GM12878 (cell line): Measurements from ENCODE around the gene CAMKK1. TPM values are rescaled to one million over a fixed set of nuclear protein-coding genes. Genes with fewer than 3 reads are reported as not detected.

Source experiments
- ATAC-seq: fragments of 200-7000 bp; cut with Tn5 transposase; 3 replicates; pipeline ENCODE4 v1.9.1; 2020; ENCODE audit warnings: mild to moderate bottlenecking, moderate library complexity
- BruUV-seq: library from RNA; stranded (reverse); fragments of 400-500 nt; replicated peaks from 2 replicates; lab custom pipeline; 2021; lab: Mats Ljungman, UMichigan
- CTCF ChIA-PET: fragments of 300-600 bp; sonication (Branson Sonifier 250); formaldehyde crosslinking; extraction: SDS; loops from one replicate; lab custom pipeline; 2021; ENCODE audit warnings: inconsistent platforms; lab: Yijun Ruan, JAX
- POLR2A ChIA-PET: fragments of 350-600 bp; formaldehyde crosslinking; extraction: SDS; loops from one replicate; lab custom pipeline; 2021; ENCODE audit warnings: inconsistent platforms; lab: Charles Lee
- RAD21 ChIA-PET: fragments of 300-600 bp; sonication (Branson Sonifier 250); formaldehyde crosslinking; loops from one replicate; lab custom pipeline; 2023; ENCODE audit warnings: antibody characterized with exemption; ENCODE audit not compliant: unreplicated experiment; lab: Charles Lee
- SMC1A ChIA-PET: fragments of 300-600 bp; sonication (Branson Sonifier 250); formaldehyde crosslinking; loops from one replicate; lab custom pipeline; 2023; ENCODE audit not compliant: unreplicated experiment, uncharacterized antibody; lab: Charles Lee
- DNase-seq: peaks from one replicate; pipeline ENCODE4 v3.0.0-alpha.2; 2011; ENCODE audit warnings: low read depth, low spot score
- FAIRE-seq: peaks from 3 replicates; lab custom pipeline; 2011; peaks lifted over from hg19 to GRCh38; lab: Jason Lieb, UNC
- H2AFZ ChIP-seq: 2 replicates; pipeline ENCODE4 v1.6.0; 2011; ENCODE audit warnings: low read depth, low read length, control low read depth; ENCODE audit not compliant: control insufficient read depth
- H3K27ac ChIP-seq: 2 replicates; pipeline ENCODE4 v1.5.1; 2011; ENCODE audit warnings: control low read depth; ENCODE audit not compliant: control insufficient read depth, insufficient read depth
- H3K27me3 ChIP-seq, 2 experiments: replicated peaks in 1 of 2; 2 replicates each; pipeline versions ENCODE4 v1.6.0 to v1.6.1; 2011; ENCODE audit warnings: low read length in 1 of 2; ENCODE audit not compliant: control insufficient read depth in 2 of 2, insufficient read depth in 2 of 2
- H3K36me3 ChIP-seq, 2 experiments: 2 replicates each; pipeline ENCODE4 v1.5.1; 2011; ENCODE audit warnings: low read length in 1 of 2; ENCODE audit not compliant: control insufficient read depth in 2 of 2, insufficient read depth in 2 of 2
- H3K4me1 ChIP-seq: 2 replicates; pipeline ENCODE4 v1.6.1; 2011; ENCODE audit warnings: mild to moderate bottlenecking, low read length, moderate library complexity, mixed read lengths; ENCODE audit not compliant: control insufficient read depth, insufficient read depth
- H3K4me2 ChIP-seq: 2 replicates; pipeline ENCODE4 v1.6.0; 2011; ENCODE audit warnings: control low read depth; ENCODE audit not compliant: control insufficient read depth, insufficient read depth
- H3K4me3 ChIP-seq: fragments of 200-600 bp; sonication (generic); 2 replicates; pipeline ENCODE4 v1.5.1; 2016
- H3K79me2 ChIP-seq: 2 replicates; pipeline ENCODE4 v1.6.0; 2011; ENCODE audit warnings: low read length; ENCODE audit not compliant: control insufficient read depth, insufficient read depth
- H3K9ac ChIP-seq: 2 replicates; pipeline ENCODE4 v1.8.0; 2011; ENCODE audit warnings: low read length, control low read depth, mixed read lengths; ENCODE audit not compliant: control insufficient read depth, insufficient read depth
- H3K9me3 ChIP-seq: replicated peaks from 3 replicates; pipeline ENCODE4 v1.5.1; 2011; ENCODE audit warnings: mild to moderate bottlenecking, low read length; ENCODE audit not compliant: control insufficient read depth, insufficient read depth
- H4K20me1 ChIP-seq: 2 replicates; pipeline ENCODE4 v1.6.0; 2011; ENCODE audit not compliant: control insufficient read depth, insufficient read depth
- ASH2L ChIP-seq: fragments of 300-600, 200-600 bp; sonication (generic); IDR thresholded peaks from 2 replicates; pipeline ENCODE4 v1.6.1; 2017; ENCODE audit warnings: low read depth, mild to moderate bottlenecking, borderline replicate concordance
- CREB1 ChIP-seq: IDR thresholded peaks from 2 replicates; pipeline ENCODE4 v1.6.1; 2012; ENCODE audit warnings: low read depth, mild to moderate bottlenecking, inconsistent platforms
- ETV6 ChIP-seq, 2 experiments: fragments of 450-650 bp in 1 of 2; IDR thresholded peaks in 1 of 2; conservative IDR thresholded peaks in 1 of 2; 2 replicates each; pipeline ENCODE4 v1.6.1; 2014; ENCODE audit warnings: antibody characterized with exemption in 1 of 2, borderline replicate concordance in 1 of 2, low read depth in 1 of 2, mild to moderate bottlenecking in 1 of 2, moderate library complexity in 1 of 2
- IRF5 ChIP-seq: fragments of 450-650 bp; IDR thresholded peaks from 2 replicates; pipeline ENCODE4 v1.6.1; 2017; ENCODE audit warnings: borderline replicate concordance
- KDM1A ChIP-seq: fragments of 200-600 bp; sonication (generic); IDR thresholded peaks from 2 replicates; pipeline ENCODE4 v1.6.1; 2016; ENCODE audit warnings: borderline replicate concordance
- NFIC ChIP-seq: IDR thresholded peaks from 2 replicates; pipeline ENCODE4 v1.6.1; 2012; ENCODE audit warnings: low read depth, mild to moderate bottlenecking, inconsistent platforms, low read length, moderate library complexity
- NFYA ChIP-seq: IDR thresholded peaks from 2 replicates; pipeline ENCODE4 v1.6.1; 2011; ENCODE audit warnings: low read depth, mild to moderate bottlenecking, low read length, improper control_type of control experiment, borderline replicate concordance
- SIN3A ChIP-seq: IDR thresholded peaks from 2 replicates; pipeline ENCODE4 v1.6.1; 2012; ENCODE audit warnings: low read depth, low read length, improper control_type of control experiment
- STAT1 ChIP-seq: fragments of 450-650 bp; conservative IDR thresholded peaks from 2 replicates; pipeline ENCODE4 v1.6.1; 2014; ENCODE audit warnings: antibody characterized with exemption, mild to moderate bottlenecking
- STAT3 ChIP-seq: IDR thresholded peaks from 2 replicates; pipeline ENCODE4 v1.6.1; 2011; ENCODE audit warnings: low read depth, low read length, improper control_type of control experiment
- TCF7 ChIP-seq: IDR thresholded peaks from 2 replicates; pipeline ENCODE4 v1.6.1; 2014; ENCODE audit warnings: antibody characterized with exemption, borderline replicate concordance
- WGBS: methylation state at CpG from one replicate; pipeline ENCODE4 v1.1.6; 2016; ENCODE audit warnings: low lambda C conversion rate; ENCODE audit not compliant: insufficient replicate concordance, insufficient coverage; ENCODE audit errors: missing lambda C conversion rate; 5-methylcytosine and 5-hydroxymethylcytosine counted together
- in situ Hi-C: fragments of 300-500 bp; cut with MboI; formaldehyde crosslinking; loops from 9 replicates; pipeline ENCODE4 v1.14.3; 2018; ENCODE audit warnings: mixed read lengths
- intact Hi-C: fragments of 100-400 bp; cut with micrococcal nuclease; formaldehyde crosslinking; loops from one replicate; pipeline ENCODE4 v1.14.2; 2022; ENCODE audit not compliant: unreplicated experiment
- polyA plus RNA-seq, 11 experiments: library from polyadenylated mRNA; depleted of rRNA in 4 of 11; unstranded in 6 of 11; stranded (reverse) in 5 of 11; fragments of >200 nt; fragmentation: Nextera tagmentation in 4 of 11; fragmentation: Illumina TruSeq in 1 of 11; extraction: Ambion mirVana in 4 of 11; extraction: Trizol in 1 of 11; gene quantifications; 1 replicate in 1 of 11; 2 replicates in 10 of 11; pipeline versions ENCODE4 v1.2.1 to v1.2.3, GENCODE V29; 2011 to 2016; ENCODE audit warnings: inconsistent platforms in 2 of 11, missing spikeins in 2 of 11, low read depth in 1 of 11
- total RNA-seq, 4 experiments: library from RNA; depleted of rRNA in 3 of 4; stranded (reverse); fragments of >200 nt in 3 of 4; fragmentation: Illumina TruSeq in 1 of 4; extraction: Trizol in 1 of 4; gene quantifications; 2 replicates each; pipeline versions ENCODE4 v1.2.1 to v1.2.3, GENCODE V29; 2013 to 2021

CAMKK1 gene
- total and polyA plus RNA-seq, 10 of the 15 experiments (the other 5 are each of a cell fraction or from before 2014, with no cell fraction given), result 0.06 to 0.84 (median 0.37) TPM

GRCh38 chr17:3924512-3925350, 31.9 kb upstream of the CAMKK1 start:
- no peak overlapping the region for H3K27ac ChIP-seq
- no peaks in the 10 kb centered on the region for H3K9me3 ChIP-seq
- no peaks in the 10 kb centered on the region for H3K4me1 ChIP-seq
- H3K79me2 ChIP-seq, result no peaks in the 10 kb centered on the region
- ChIA-PET SMC1A (no interaction called here), CTCF (interaction anchor here (1.0 to 2.9 kb wide), 2 partner anchors 11 to 275 kb away, joined by 3 to 8 read pairs; no protein-coding TSS in a partner anchor), RAD21 (no interaction called here), POLR2A (no interaction called here)
- TF ChIP-seq TCF7 (no peak), ASH2L (no peak), KDM1A (no peak), NFYA (no peak), SIN3A (no peak), ETV6 (conservative IDR thresholded peaks at IDR 0.05 in 1 of 2, IDR thresholded peaks at IDR 0.05 in 1 of 2; ENCODE audit: borderline replicate concordance in 1 of 2, low read depth in 1 of 2) (no peak), STAT1 (no peak), STAT3 (no peak), IRF5 (no peak), CREB1 (no peak), NFIC (no peak)
- no peak overlapping the region for H3K4me2 ChIP-seq
- WGBS, result 86% methylated on average over 36 of the region's 40 CpGs
- H3K9ac ChIP-seq, result no peak overlapping the region
- no peak for FAIRE-seq
- DNase-seq, result no peak
- intact Hi-C loops, result no loop called here
- TSS peak; percentile 61 for BruUV-seq
- H4K20me1 ChIP-seq, result no peaks in the 10 kb centered on the region
- H3K27me3 ChIP-seq, result no peaks in the 10 kb centered on the region
- H2AFZ ChIP-seq, result no peak overlapping the region
- H3K4me3 ChIP-seq, result no peak overlapping the region
- ATAC-seq, result no peak
- H3K36me3 ChIP-seq, result peaks cover 0 to 5% of the 10 kb centered on the region in 2 experiments; a peak in 2 of 4 replicates
- in situ Hi-C loops, result no loop called here
